GM12873 (cell line): ENCODE data around the gene PPM1A.

Source experiments
- CTCF ChIP-seq: IDR thresholded peaks from 2 replicates; pipeline ENCODE4 v1.5.1; 2012; ENCODE audit warnings: low read depth, mild to moderate bottlenecking, moderate library complexity, low read length, control low read depth; ENCODE audit not compliant: insufficient read depth; ENCODE audit errors: missing control alignments

The PPM1A gene

DNA sequence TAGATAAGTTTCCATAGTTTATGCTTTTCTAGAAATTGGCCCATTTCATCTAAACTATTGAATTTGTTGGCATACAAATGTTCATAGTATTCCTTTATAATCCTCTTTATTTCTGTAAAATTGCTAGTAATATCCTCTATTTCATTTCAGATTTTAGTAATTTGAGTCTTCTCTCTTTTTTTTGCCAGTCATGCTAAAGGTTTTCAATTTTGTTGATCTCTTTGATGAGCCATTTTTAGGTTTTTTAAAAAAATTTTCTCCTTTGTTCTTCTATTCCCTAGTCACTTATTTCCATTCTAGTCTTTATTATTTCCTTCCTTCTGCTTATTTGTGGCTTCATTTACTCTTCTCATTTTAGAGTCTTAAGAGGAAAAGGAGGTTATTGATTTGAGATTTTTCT is 19.4 kb upstream of the PPM1A start:
- TF ChIP-seq CTCF: no peak

GRCh38 chr14:60232185-60232584 is 16.8 kb upstream of the PPM1A start:
- no peak for TF ChIP-seq CTCF

- no peak for TF ChIP-seq CTCF
Measured at GRCh38 chr14:60233251-60233650, 15.8 kb upstream of the PPM1A start.

DNA sequence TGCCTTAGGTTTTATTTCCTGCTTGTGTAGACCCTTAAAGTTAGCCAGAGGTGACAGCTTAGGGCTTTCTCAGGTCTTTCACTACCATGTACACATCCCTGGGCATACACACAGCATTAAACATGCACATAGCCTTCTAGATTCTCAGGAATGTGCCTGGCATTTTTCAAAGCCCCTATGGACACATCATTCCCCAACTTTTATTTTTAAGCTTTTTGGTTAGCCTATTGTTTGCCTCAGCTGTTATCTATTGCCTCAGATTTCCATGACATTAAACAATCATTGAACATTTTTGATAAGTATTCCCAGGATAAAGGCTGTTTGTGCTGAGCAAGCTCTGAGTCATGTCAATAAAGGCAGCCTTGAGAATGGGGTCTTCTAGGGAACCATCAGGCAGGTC is 15.1 kb upstream of the PPM1A start:
- TF ChIP-seq CTCF: no peak

DNA sequence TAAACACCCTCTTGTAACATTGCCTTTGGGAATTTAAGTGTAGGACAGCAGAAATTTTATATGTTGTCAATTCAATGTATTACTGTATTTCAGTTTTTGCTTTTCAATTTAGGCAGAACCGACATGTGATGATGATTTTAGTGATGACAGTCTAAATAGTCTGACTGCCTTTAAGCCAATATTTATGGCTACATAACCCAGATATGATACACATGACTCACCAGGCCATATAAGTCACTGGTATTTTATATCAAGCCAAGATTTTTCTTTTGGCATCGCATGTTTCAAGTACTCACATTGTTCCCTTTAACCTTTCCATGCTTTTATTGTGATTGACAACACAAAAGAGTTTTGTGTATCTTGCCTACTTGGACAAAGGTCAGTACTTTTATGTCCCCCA is 13.6 kb upstream of the PPM1A start:
- no peak for TF ChIP-seq CTCF

GRCh38 chr14:60238955-60239354 is 10.1 kb upstream of the PPM1A start:
- no peak for TF ChIP-seq CTCF

DNA sequence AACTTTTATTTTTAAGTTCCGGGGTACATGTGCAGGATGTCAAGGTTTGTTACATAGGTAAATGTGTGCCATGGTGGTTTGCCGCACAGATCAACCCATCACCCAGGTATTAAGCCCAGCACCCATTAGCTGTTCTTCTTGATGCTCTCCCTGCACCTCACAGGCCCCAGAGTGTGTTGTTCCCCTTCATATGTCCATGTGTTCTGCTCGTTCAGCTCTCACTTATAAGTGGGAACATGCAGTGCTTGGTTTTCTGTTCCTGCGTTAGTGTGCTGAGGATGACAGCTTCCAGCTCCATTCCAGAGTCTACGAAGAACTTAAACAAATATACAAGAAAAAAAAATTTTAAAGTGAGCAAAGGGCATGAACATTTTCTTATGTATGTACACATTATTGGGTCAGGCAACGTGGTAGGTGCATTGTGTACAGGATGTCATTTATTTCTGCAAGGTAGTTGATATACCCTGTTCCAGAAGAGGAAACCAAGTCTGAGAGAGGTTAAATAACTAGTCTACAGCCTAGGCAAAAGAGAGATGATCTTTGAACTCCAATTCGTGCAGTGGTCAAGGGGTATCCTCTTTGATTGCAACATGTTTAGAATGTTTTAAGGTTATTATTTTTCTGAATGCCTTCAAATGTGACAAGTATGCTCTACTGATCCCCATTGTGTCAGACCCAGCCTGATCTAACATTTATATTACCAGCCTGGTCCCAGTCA is 8.7 kb upstream of the PPM1A start:
- no peak for TF ChIP-seq CTCF
